Measurements from ENCODE around the gene SYTL3. TPM values are rescaled to one million over a fixed set of nuclear protein-coding genes. Genes with fewer than 3 reads are reported as not detected.

The SYTL3 gene
- polyA plus RNA-seq, 1 donor (not counting 4 experiments of a cell fraction or from before 2014, with no cell fraction given) = 1.4 TPM

DNA sequence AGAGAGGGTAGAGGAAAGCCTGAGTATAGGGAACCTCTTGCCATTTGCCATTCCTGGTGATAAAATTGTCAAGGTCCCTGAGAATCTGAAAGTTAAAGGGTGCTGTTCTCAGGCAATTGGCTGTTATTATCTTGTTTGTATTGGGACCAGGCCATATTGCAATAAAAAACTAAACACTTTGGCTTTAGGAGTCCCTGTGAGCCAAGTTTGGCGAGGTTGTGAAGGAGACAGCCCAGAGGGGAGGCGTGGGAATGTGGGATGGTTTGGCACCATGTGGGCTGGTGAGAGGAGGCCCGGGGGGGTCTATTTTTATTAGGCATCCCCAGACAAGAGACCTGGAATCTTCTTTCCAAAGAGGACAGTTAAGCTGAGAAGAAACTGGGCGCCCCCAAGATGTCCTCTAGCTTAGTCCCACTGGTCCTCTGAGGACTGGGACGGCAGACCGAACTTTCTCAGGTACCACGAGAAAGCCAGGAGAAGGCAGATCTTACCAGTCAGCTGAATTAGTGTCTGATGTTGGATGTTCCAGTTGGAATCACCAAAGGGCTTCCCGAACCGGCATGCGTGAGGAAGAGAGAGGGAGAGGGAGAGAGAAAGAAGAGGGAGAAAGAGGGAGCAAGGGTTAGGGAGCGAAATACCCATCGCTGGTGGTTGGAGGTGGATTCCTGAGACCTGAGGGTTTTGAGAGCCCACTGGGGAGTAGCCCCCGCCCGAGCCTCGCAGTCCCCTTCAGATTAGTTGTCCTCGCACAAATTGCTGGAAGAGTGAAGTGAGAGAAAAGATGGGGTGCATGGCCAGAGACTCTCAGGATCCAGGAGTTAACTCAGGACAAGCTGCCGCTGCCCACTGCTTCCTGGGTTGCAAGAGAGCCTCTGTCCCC is 29.7 kb upstream of the SYTL3 start:
- no peak overlapping the region for H3K4me3 ChIP-seq (ENCODE audit: control insufficient read depth in 2 of 3, extremely low read depth in 1 of 3, insufficient read depth in 2 of 3, low read depth in 1 of 3, low read length in 3 of 3)
- H4K20me1 ChIP-seq (ENCODE audit: control insufficient read depth, extremely low read depth, insufficient read depth, low read length) = no peaks in the 10 kb centered on the region
- FAIRE-seq (no peak), DNase-seq (ENCODE audit: low read depth, low spot score) (no peak)
- H2AFZ ChIP-seq (ENCODE audit: control insufficient read depth, low read length) = no peak overlapping the region
- no peaks in the 10 kb centered on the region for H3K4me1 ChIP-seq (ENCODE audit: control insufficient read depth, extremely low read depth, insufficient read depth, low read length)
- dilution Hi-C loops (cut with MboI; ENCODE audit: extremely low pct_ligation_motif_present, low sequenced_read_pairs) = no loop called here
- no peaks in the 10 kb centered on the region for H3K27me3 ChIP-seq (ENCODE audit: control insufficient read depth, extremely low read depth, insufficient read depth, low read length)
- no peaks in the 10 kb centered on the region for H3K79me2 ChIP-seq (ENCODE audit: control insufficient read depth, insufficient read depth, low read length)
- H3K4me2 ChIP-seq (ENCODE audit: control insufficient read depth, extremely low read depth, insufficient read depth, low read depth, low read length) = no peak overlapping the region
- H3K36me3 ChIP-seq (ENCODE audit: control insufficient read depth in 2 of 2, extremely low read depth in 1 of 2, insufficient read depth in 2 of 2, low read length in 2 of 2) = peaks cover 16 to 20% of the 10 kb centered on the region in 2 experiments
- H3K27ac ChIP-seq (ENCODE audit: control insufficient read depth, insufficient read depth, low read length) = no peak overlapping the region
- H3K9me1 ChIP-seq (ENCODE audit: control insufficient read depth, extremely low read depth, insufficient read depth, low read length) = no peaks in the 10 kb centered on the region
- TF ChIP-seq, protein P1, sequence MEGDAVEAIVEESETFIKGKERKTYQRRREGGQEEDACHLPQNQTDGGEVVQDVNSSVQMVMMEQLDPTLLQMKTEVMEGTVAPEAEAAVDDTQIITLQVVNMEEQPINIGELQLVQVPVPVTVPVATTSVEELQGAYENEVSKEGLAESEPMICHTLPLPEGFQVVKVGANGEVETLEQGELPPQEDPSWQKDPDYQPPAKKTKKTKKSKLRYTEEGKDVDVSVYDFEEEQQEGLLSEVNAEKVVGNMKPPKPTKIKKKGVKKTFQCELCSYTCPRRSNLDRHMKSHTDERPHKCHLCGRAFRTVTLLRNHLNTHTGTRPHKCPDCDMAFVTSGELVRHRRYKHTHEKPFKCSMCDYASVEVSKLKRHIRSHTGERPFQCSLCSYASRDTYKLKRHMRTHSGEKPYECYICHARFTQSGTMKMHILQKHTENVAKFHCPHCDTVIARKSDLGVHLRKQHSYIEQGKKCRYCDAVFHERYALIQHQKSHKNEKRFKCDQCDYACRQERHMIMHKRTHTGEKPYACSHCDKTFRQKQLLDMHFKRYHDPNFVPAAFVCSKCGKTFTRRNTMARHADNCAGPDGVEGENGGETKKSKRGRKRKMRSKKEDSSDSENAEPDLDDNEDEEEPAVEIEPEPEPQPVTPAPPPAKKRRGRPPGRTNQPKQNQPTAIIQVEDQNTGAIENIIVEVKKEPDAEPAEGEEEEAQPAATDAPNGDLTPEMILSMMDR (optimal IDR thresholded peaks at IDR 0.05 in 1 of 3, IDR thresholded peaks at IDR 0.05 in 1 of 3, conservative IDR thresholded peaks at IDR 0.05 in 1 of 3; ENCODE audit: extremely low read depth in 1 of 3, insufficient read depth in 2 of 3, low read length in 3 of 3) = no peak
- no peaks in the 10 kb centered on the region for H3K9me3 ChIP-seq (ENCODE audit: control insufficient read depth, low read depth, low read length)
- no peak overlapping the region for H3K9ac ChIP-seq (ENCODE audit: control insufficient read depth, extremely low read depth, insufficient read depth, low read length)

DNA sequence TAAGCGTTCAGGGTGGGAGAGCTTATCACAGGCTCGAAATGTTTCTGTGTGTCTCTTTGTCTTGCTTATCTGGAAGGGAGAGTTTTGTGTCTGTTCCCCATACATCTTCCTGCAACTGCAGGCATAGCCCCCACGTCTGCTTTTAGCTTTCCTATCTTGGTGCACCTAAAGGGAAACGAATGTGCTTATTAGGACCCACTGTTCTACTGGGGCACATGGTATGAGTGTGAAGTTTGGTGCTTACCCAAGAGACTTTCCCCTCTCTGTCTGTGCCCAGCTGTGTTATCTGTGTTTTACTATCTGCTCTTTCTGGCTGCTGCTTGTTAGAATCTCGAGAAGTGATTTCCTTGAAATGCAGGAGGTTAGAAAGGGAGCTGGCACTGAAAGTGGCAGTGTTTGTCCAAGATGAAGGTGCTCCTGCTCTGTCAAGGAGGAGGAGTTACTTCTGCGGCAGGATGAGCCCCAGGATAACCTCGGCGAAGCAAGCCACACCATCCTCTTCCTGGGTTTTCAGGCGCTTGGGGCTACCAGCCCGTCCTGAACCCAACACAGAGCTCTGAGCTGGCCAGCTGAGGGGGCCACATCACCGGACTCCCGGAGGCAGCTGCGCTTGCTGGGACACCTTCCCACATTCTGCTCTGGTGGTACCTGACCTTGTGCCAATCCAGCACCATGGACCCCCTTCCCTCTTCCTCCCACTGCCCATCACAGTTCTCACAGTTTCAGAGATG is 28.7 kb upstream of the SYTL3 start:
- Histone ChIP-seq H3K79me2 (ENCODE audit: control insufficient read depth, insufficient read depth, low read length) (no peaks in the 10 kb centered on the region), H3K27me3 (ENCODE audit: control insufficient read depth, extremely low read depth, insufficient read depth, low read length) (no peaks in the 10 kb centered on the region), H3K4me3 (ENCODE audit: control insufficient read depth in 2 of 3, extremely low read depth in 1 of 3, insufficient read depth in 2 of 3, low read depth in 1 of 3, low read length in 3 of 3) (no peak overlapping the region), H3K9me3 (ENCODE audit: control insufficient read depth, low read depth, low read length) (no peaks in the 10 kb centered on the region), H3K4me2 (ENCODE audit: control insufficient read depth, extremely low read depth, insufficient read depth, low read depth, low read length) (no peak overlapping the region), H3K27ac (ENCODE audit: control insufficient read depth, insufficient read depth, low read length) (no peak overlapping the region), H3K9ac (ENCODE audit: control insufficient read depth, extremely low read depth, insufficient read depth, low read length) (no peak overlapping the region), H2AFZ (ENCODE audit: control insufficient read depth, low read length) (no peak overlapping the region), H3K4me1 (ENCODE audit: control insufficient read depth, extremely low read depth, insufficient read depth, low read length) (no peaks in the 10 kb centered on the region), H3K9me1 (ENCODE audit: control insufficient read depth, extremely low read depth, insufficient read depth, low read length) (no peaks in the 10 kb centered on the region), H3K36me3 (ENCODE audit: control insufficient read depth in 2 of 2, extremely low read depth in 1 of 2, insufficient read depth in 2 of 2, low read length in 2 of 2) (peaks cover 21 to 26% of the 10 kb centered on the region in 2 experiments), H4K20me1 (ENCODE audit: control insufficient read depth, extremely low read depth, insufficient read depth, low read length) (no peaks in the 10 kb centered on the region)
- DNase-seq (ENCODE audit: low read depth, low spot score) (no peak), FAIRE-seq (no peak)
- no peak for TF ChIP-seq EZH2 (IDR thresholded peaks at IDR 0.05; ENCODE audit: low read length)
- TF ChIP-seq, protein P1 (optimal IDR thresholded peaks at IDR 0.05 in 1 of 3, IDR thresholded peaks at IDR 0.05 in 1 of 3, conservative IDR thresholded peaks at IDR 0.05 in 1 of 3; ENCODE audit: extremely low read depth in 1 of 3, insufficient read depth in 2 of 3, low read length in 3 of 3) = no peak
- dilution Hi-C loops (cut with MboI; ENCODE audit: extremely low pct_ligation_motif_present, low sequenced_read_pairs) = no loop called here

Data from keratinocyte (primary cell).